IPS-18c (cell line): ENCODE measurements around the gene CTSO.
"Not testable (repeated sequence)": the region's sequence is repeated elsewhere in the genome, so short reads cannot be mapped to it uniquely, and the experiment has no call there.

Experiments
- H3K4me3 ChIP-seq: 2 replicates; pipeline ENCODE4 v1.7.0; 2013; ENCODE audit warnings: low read depth, mild to moderate bottlenecking, low read length, moderate library complexity; ENCODE audit not compliant: insufficient read depth
- H3K9me3 ChIP-seq: one replicate; pipeline ENCODE4 v1.6.1; 2013; ENCODE audit warnings: mild to moderate bottlenecking, low read length, moderate library complexity; ENCODE audit not compliant: control insufficient read depth, insufficient read depth

The CTSO gene

DNA sequence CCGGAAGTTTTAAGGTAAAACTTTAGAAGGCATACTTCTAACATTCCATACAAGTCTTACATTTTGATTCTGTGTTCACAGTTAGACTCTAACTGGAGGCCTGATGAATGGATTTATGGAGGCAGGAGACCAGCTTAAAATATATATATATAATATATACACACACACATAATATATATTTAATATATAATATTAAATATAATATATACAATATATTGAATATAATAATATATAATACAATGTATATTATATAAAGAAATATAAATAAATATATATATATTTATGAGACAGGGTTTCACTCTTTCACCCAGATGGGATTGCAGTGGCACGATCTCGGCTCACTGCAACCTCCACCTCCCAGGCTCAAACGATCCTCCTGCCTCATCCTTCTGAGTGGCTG is 7.9 kb upstream of the CTSO start:
- no peaks in the 10 kb centered on the region for H3K9me3 ChIP-seq
- no peak overlapping the region for H3K4me3 ChIP-seq

GRCh38 chr4:155960522-155960921 is 6.9 kb upstream of the CTSO start:
- Histone ChIP-seq H3K4me3 (no peak overlapping the region), H3K9me3 (no peaks in the 10 kb centered on the region)

DNA sequence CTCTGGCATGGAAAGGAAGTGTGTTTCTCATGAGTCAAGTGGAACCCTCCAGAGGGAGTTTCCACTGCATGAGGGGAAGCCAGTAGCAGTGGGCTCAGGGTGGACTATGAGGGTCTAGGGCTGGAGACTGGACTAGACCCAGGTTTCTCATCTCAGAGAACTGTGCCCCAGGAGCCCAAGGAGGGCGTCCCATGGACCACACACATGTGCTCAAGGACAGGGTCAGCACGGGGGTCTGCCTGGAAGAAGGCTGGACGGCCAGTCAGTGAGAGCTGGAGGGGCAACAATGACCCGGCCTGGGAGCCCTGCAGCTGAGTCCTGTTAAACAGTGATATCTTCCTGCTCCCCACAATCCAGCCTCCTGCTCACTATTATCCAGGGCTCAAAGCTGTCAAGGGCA is 5.8 kb upstream of the CTSO start:
- H3K4me3 ChIP-seq: no peak overlapping the region

GRCh38 chr4:155956461-155956860 is 2.8 kb upstream of the CTSO start:
- Histone ChIP-seq H3K9me3 (no peaks in the 10 kb centered on the region), H3K4me3 (no peak overlapping the region)

More for the DNA sequence above, 5.8 kb upstream of the CTSO start:
- H3K9me3 ChIP-seq: no peaks in the 10 kb centered on the region

GRCh38 chr4:155954939-155955338 is 1.3 kb upstream of the CTSO start:
- H3K4me3 ChIP-seq: no peak overlapping the region
- H3K9me3 ChIP-seq: no peaks in the 10 kb centered on the region

GRCh38 chr4:155954118-155954685 is 536 bp upstream of the CTSO start:
- H3K9me3 ChIP-seq: no peaks in the 10 kb centered on the region
- no peak overlapping the region; the same call in 1 of the 2 replicates for H3K4me3 ChIP-seq

DNA sequence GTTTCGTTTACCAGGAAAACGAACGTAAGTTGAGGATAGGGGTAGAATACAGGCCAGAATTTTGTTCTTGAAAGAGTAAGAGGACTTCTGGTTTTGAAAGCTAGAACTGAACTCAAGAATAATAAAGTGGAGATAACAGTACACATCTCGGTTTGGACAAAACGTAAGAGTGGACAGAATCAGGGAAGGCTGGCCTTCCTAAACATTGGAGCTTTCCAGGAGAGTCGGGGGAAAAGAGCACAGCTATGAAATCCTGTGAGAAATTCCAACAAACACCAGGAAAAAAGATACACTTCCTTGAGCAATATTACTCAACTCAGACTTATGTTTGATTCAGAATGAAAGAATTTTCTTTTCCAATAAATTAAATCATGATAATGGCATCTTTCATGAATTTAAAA is 1.2 kb downstream of the CTSO start:
- Histone ChIP-seq H3K4me3 (no peak overlapping the region), H3K9me3 (no peaks in the 10 kb centered on the region)

GRCh38 chr4:155950461-155950860 is 3.2 kb downstream of the CTSO start:
- no peak overlapping the region for H3K4me3 ChIP-seq

DNA sequence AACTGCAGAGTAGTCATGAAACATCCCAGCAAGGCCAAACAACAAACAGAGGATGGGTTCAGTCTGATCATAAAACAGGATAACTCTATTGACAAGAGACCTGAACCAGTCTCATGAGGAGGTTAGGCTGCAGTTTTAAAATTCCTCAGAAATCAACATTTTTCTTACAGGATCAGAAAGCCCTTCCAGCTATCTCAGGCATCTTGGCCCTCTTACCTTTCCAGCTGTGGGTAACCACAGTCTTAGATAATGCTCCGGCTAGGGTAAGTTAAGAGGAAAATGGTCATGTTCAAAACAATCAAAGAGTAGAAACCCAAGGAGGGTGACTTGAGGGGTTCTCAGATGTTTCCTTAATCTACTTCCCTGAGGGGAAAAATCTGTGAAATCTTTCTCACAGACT is 5.1 kb downstream of the CTSO start:
- Histone ChIP-seq H3K4me3 (no peak overlapping the region), H3K9me3 (no peaks in the 10 kb centered on the region)

More at GRCh38 chr4:155950461-155950860, 3.2 kb downstream of the CTSO start:
- no peaks in the 10 kb centered on the region for H3K9me3 ChIP-seq

GRCh38 chr4:155946486-155946885 is 7.2 kb downstream of the CTSO start:
- H3K4me3 ChIP-seq: no peak overlapping the region
- H3K9me3 ChIP-seq: no peaks in the 10 kb centered on the region

GRCh38 chr4:155944516-155944915 is 9.2 kb downstream of the CTSO start:
- no peak overlapping the region for H3K4me3 ChIP-seq
- no peaks in the 10 kb centered on the region for H3K9me3 ChIP-seq

GRCh38 chr4:155943605-155944291 is 9.9 kb downstream of the CTSO start:
- Histone ChIP-seq H3K4me3 (no peak overlapping the region), H3K9me3 (no peaks in the 10 kb centered on the region)

DNA sequence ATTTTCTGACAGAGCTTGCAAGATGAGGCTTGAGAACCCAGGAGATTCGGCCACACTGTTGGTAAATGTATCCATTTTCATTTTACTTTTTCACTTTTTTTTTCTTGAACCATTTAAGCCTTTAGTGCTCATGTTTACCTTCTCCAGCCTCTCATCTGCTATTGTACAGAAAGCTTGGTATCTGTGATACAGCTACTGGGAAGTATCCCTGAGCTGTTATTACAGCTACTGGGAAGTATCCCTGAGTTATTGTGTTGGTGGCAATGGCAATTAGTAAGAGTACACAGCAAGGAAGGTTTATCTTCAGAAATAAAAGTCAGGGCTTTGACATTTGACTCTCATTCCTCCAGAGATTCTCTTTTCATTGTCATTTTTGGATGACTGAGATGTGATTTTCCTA is 11.8 kb downstream of the CTSO start:
- Histone ChIP-seq H3K4me3 (no peak overlapping the region), H3K9me3 (no peaks in the 10 kb centered on the region)

- Histone ChIP-seq H3K4me3 (no peak overlapping the region), H3K9me3 (no peaks in the 10 kb centered on the region)
Measured at GRCh38 chr4:155941085-155941790, 12.4 kb downstream of the CTSO start.

- H3K4me3 ChIP-seq: no peak overlapping the region
- no peaks in the 10 kb centered on the region for H3K9me3 ChIP-seq
Measured at GRCh38 chr4:155935389-155935986, 18.2 kb downstream of the CTSO start.

DNA sequence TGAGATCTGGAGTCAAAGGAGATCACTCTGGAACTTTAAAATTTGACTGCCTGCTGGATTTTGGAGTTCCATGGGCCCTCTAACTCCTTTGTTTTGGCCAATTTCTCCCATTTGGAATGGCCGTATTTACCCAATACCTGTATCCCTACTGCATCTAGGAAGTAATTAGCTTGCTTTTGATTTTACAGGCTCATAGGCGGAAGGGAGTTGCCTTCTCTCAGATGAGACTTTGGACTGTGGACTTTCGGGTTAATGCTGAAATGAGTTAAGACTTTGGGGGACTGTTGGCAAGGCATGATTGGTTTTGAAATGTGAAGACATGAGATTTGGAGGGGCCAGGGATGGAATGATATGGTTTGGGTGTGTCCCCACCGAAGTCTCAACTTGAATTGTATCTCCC is 19.0 kb downstream of the CTSO start:
- H3K9me3 ChIP-seq, H3K4me3 ChIP-seq: not testable (repeated sequence)

- Histone ChIP-seq H3K9me3 (no peaks in the 10 kb centered on the region), H3K4me3 (no peak overlapping the region)
Measured at GRCh38 chr4:155931634-155932033, 22.0 kb downstream of the CTSO start.

DNA sequence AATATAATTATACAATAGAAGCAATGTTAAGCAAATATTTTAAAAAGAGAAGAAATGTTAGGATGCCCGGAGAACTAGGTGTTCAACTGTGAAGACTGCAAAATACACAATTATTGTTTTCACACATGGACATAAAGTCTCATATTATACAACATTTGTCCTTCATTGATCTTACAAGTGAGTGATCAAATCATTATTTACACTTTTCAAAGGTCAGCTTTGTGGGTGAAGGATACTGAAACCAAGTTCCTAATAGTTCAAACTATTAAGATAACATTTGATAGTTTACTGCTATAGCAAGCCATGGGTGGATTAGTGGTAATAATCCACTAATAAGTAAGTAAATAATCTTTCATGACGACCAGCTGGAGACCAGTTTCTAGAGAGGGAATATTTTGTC is 23.3 kb downstream of the CTSO start:
- Histone ChIP-seq H3K4me3 (no peak overlapping the region), H3K9me3 (no peaks in the 10 kb centered on the region)
